ENCODE measurements around the gene B4GAT1. TPM values are rescaled to one million over a fixed set of nuclear protein-coding genes. Genes with fewer than 3 reads are reported as not detected.
"Not testable (repeated sequence)": the region's sequence is repeated elsewhere in the genome, so short reads cannot be mapped to it uniquely, and the experiment has no call there.

Gene B4GAT1
- total RNA-seq, 1 experiment from 2014 or later, result 41.1 TPM

DNA sequence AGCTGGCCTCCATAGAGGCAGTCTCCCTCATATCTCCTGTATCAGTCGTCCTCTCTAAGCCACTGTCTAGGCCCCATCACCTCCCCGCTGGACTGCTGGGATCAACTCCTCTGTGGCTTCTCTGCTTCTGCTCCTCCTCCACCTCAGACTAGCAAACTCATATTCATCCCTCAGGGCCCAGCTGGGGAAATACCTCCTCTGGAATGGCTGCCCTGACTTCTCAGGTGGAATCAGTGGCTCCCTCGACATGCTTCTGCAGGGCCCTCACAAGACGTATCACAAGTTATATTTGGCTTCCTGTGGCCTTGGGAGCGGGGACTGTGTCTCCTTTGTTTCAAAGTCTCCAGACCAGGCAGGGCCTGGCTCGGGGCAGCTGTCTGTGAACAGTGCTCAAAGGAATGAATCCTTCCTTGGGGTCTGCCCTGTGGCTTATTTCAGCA lies 14.1 kb upstream of the B4GAT1 start:
- Histone ChIP-seq H3K9ac (ENCODE audit: low read length) (no peak overlapping the region), H3F3A (ENCODE audit: low read length, unreplicated experiment) (peaks cover 6% of the 10 kb centered on the region), H3K4me2 (ENCODE audit: low read length) (no peak overlapping the region), H3K27me3 (ENCODE audit: low read length) (no peaks in the 10 kb centered on the region), H3K9me3 (ENCODE audit: low read length) (no peaks in the 10 kb centered on the region), H3K4me3 (ENCODE audit: low read length) (no peak overlapping the region), H3K36me3 (ENCODE audit: low read depth, low read length) (peaks cover 12% of the 10 kb centered on the region; the same call in 1 of the 2 replicates), H2AFZ (ENCODE audit: low read length) (no peak overlapping the region), H3K27ac (ENCODE audit: low read length) (no peak overlapping the region), H4K20me1 (ENCODE audit: low read length) (no peaks in the 10 kb centered on the region), H3K79me2 (ENCODE audit: low read length) (no peaks in the 10 kb centered on the region), H3K4me1 (ENCODE audit: insufficient read depth, low read length) (no peaks in the 10 kb centered on the region), H3K9me2 (replicated peaks; ENCODE audit: low read length) (no peaks in the 10 kb centered on the region)
- ChIA-PET CTCF (no interaction called here), POLR2A (ENCODE audit: unreplicated experiment) (no interaction called here)
- DNase-seq (no peak), ATAC-seq (no peak)
- BruUV-seq (replicated peaks), result no TSS peak
- TF ChIP-seq, protein P1, sequence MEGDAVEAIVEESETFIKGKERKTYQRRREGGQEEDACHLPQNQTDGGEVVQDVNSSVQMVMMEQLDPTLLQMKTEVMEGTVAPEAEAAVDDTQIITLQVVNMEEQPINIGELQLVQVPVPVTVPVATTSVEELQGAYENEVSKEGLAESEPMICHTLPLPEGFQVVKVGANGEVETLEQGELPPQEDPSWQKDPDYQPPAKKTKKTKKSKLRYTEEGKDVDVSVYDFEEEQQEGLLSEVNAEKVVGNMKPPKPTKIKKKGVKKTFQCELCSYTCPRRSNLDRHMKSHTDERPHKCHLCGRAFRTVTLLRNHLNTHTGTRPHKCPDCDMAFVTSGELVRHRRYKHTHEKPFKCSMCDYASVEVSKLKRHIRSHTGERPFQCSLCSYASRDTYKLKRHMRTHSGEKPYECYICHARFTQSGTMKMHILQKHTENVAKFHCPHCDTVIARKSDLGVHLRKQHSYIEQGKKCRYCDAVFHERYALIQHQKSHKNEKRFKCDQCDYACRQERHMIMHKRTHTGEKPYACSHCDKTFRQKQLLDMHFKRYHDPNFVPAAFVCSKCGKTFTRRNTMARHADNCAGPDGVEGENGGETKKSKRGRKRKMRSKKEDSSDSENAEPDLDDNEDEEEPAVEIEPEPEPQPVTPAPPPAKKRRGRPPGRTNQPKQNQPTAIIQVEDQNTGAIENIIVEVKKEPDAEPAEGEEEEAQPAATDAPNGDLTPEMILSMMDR (conservative IDR thresholded peaks at IDR 0.05; ENCODE audit: low read depth, low read length), result no peak
- TF ChIP-seq EZH2 (IDR thresholded peaks at IDR 0.05; ENCODE audit: low read length, unreplicated experiment), result no peak
- TF ChIP-seq EZH2phosphoT487 (IDR thresholded peaks at IDR 0.05; ENCODE audit: borderline replicate concordance, low read length), result no peak
- intact Hi-C loops (cut with micrococcal nuclease), result no loop called here

DNA sequence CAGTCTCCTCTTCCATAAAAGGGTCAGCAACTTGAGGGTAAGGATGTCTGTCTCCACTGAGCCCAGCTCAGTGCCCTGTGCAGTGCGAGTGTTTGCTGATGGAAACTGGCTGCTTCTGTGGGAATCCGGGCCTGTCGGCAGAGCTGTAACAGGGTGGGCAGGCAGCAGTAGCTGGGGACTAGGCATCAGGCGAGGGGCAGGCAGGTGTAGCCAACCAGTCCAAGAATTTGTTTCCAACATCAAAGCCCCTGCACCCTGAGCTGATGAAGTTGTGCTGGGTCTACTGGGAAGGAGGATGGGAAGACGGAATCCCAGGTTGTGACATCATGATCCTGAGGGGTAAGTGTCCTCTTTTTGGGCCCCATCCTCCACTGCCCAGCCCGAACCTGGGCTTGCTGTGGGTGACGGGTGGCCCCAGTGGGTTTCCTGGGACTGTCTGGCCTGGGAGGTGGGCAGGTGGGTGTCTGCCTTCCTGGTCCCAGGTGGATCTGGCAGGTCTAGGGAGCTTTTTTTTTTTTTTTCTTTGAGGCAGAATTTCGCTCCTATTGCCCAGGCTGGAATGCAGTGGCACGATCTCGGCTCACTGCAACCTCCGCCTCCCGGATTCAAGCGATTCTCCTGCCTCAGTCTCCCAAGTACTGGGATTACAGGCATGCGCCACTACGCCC lies 13.1 kb upstream of the B4GAT1 start:
- Histone ChIP-seq H3K36me3 (ENCODE audit: low read depth, low read length) (peaks cover 12% of the 10 kb centered on the region; the same call in 1 of the 2 replicates), H2AFZ (ENCODE audit: low read length) (no peak overlapping the region), H3K9ac (ENCODE audit: low read length) (no peak overlapping the region), H3K27me3 (ENCODE audit: low read length) (no peaks in the 10 kb centered on the region), H3K4me1 (ENCODE audit: insufficient read depth, low read length) (no peaks in the 10 kb centered on the region), H3K9me3 (ENCODE audit: low read length) (no peaks in the 10 kb centered on the region), H3K79me2 (ENCODE audit: low read length) (no peaks in the 10 kb centered on the region), H3F3A (ENCODE audit: low read length, unreplicated experiment) (peaks cover 6% of the 10 kb centered on the region), H3K27ac (ENCODE audit: low read length) (no peak overlapping the region), H3K9me2 (replicated peaks; ENCODE audit: low read length) (no peaks in the 10 kb centered on the region), H4K20me1 (ENCODE audit: low read length) (no peaks in the 10 kb centered on the region), H3K4me2 (ENCODE audit: low read length) (no peak overlapping the region), H3K4me3 (ENCODE audit: low read length) (no peak overlapping the region)
- POLR2A ChIA-PET (ENCODE audit: unreplicated experiment), result no interaction called here
- no TSS peak for BruUV-seq (replicated peaks)
- DNase-seq (no peak), ATAC-seq (no peak)
- CTCF ChIA-PET, result interaction anchor here (0.7 kb wide), 1 partner anchor 49 kb away, joined by 4 read pairs; no protein-coding TSS in a partner anchor
- intact Hi-C loops (cut with micrococcal nuclease), result no loop called here
- TF ChIP-seq, protein P1 (conservative IDR thresholded peaks at IDR 0.05; ENCODE audit: low read depth, low read length), result no peak
- no peak for TF ChIP-seq EZH2 (IDR thresholded peaks at IDR 0.05; ENCODE audit: low read length, unreplicated experiment)
- TF ChIP-seq EZH2phosphoT487 (IDR thresholded peaks at IDR 0.05; ENCODE audit: borderline replicate concordance, low read length), result no peak

DNA sequence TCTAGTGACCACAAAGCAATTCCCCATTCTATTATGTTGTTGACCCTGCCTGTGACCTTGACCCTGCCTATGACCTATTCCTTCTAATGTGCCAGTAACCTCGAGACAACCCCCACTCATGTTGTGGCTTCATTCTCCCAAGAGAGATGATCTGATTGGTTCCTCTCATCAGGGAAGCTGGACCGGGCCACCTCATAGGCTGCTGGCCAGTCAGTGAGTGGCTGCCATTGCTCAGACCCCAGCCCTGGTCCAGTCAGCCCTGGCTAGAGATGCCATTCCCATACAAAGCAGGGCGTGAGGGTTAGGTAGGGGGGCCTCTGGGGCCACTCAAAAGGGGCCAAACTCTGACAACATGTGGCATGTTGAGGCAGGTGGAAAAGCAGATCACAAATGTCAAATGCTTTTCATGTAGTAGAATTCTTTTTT lies 12.2 kb upstream of the B4GAT1 start:
- no peaks in the 10 kb centered on the region for H3K4me1 ChIP-seq (ENCODE audit: insufficient read depth, low read length)
- no peaks in the 10 kb centered on the region for H3K9me2 ChIP-seq (replicated peaks; ENCODE audit: low read length)
- ChIA-PET POLR2A (ENCODE audit: unreplicated experiment) (no interaction called here), CTCF (no interaction called here)
- no TSS peak for BruUV-seq (replicated peaks)
- H2AFZ ChIP-seq (ENCODE audit: low read length), result no peak overlapping the region
- H3K79me2 ChIP-seq (ENCODE audit: low read length), result no peaks in the 10 kb centered on the region
- H4K20me1 ChIP-seq (ENCODE audit: low read length), result no peaks in the 10 kb centered on the region
- TF ChIP-seq EZH2 (IDR thresholded peaks at IDR 0.05; ENCODE audit: low read length, unreplicated experiment) (no peak), EZH2phosphoT487 (IDR thresholded peaks at IDR 0.05; ENCODE audit: borderline replicate concordance, low read length) (no peak)
- TF ChIP-seq, protein P1 (conservative IDR thresholded peaks at IDR 0.05; ENCODE audit: low read depth, low read length), result no peak
- no peak overlapping the region for H3K9ac ChIP-seq (ENCODE audit: low read length)
- no peak overlapping the region for H3K4me3 ChIP-seq (ENCODE audit: low read length)
- H3K9me3 ChIP-seq (ENCODE audit: low read length), result no peaks in the 10 kb centered on the region
- intact Hi-C loops (cut with micrococcal nuclease), result no loop called here
- H3K27ac ChIP-seq (ENCODE audit: low read length), result no peak overlapping the region
- ATAC-seq, result no peak
- peaks cover 7% of the 10 kb centered on the region; the same call in 1 of the 2 replicates for H3K36me3 ChIP-seq (ENCODE audit: low read depth, low read length)
- H3K27me3 ChIP-seq (ENCODE audit: low read length), result no peaks in the 10 kb centered on the region
- no peak for DNase-seq
- peaks cover 6% of the 10 kb centered on the region for H3F3A ChIP-seq (ENCODE audit: low read length, unreplicated experiment)
- H3K4me2 ChIP-seq (ENCODE audit: low read length), result no peak overlapping the region

DNA sequence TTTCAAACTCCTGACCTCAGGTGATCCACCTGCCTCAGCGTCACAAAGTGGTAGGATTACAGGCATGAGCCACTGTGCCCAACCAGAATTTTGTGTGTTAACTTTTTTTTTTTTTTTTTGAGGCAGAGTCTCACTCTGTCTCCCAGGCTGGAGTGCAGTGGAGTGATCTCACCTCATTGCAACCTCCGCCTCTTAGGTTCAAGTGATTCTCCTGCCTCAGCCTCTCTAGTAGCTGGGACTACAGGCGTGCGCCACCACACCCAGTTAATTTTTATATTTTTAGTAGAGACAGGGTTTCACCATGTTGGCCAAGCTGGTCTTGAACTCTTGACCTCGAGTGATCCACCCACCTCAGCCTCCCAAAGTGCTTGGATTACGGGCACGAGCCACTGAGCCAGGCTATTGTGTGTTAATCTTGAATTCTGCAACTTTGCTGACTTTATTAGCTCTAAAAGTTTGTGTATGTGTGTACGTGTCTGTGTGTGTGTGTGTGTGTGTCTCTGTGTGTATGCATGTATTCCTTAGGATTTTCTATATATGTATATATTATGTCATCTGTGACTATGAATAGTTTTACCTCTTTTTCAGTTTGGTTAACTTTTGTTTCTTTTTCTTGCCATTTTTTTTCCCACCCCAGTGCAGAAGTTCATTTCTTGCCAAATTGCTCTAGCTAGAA lies 3.3 kb upstream of the B4GAT1 start:
- ChIA-PET POLR2A (ENCODE audit: unreplicated experiment) (interaction anchor here (0.5 kb wide), 1 partner anchor 349 kb away, joined by 3 read pairs; the partner anchor contains the start of genes BANF1 and EIF1AD), CTCF (interaction anchor here (1.0 kb wide), 1 partner anchor 13 kb away, joined by 3 read pairs; no protein-coding TSS in a partner anchor)
- intact Hi-C loops (cut with micrococcal nuclease); H3K9me2 ChIP-seq (replicated peaks; ENCODE audit: low read length); H3K9ac ChIP-seq (ENCODE audit: low read length); H3K27ac ChIP-seq (ENCODE audit: low read length); BruUV-seq (replicated peaks); H3K4me2 ChIP-seq (ENCODE audit: low read length); H3K36me3 ChIP-seq (ENCODE audit: low read depth, low read length); H3F3A ChIP-seq (ENCODE audit: low read length, unreplicated experiment); H3K4me3 ChIP-seq (ENCODE audit: low read length); H3K9me3 ChIP-seq (ENCODE audit: low read length); ATAC-seq; H4K20me1 ChIP-seq (ENCODE audit: low read length); H2AFZ ChIP-seq (ENCODE audit: low read length); DNase-seq; H3K27me3 ChIP-seq (ENCODE audit: low read length): not testable (repeated sequence)
- Histone ChIP-seq H3K4me1 (ENCODE audit: insufficient read depth, low read length) (peaks cover 17% of the 10 kb centered on the region), H3K79me2 (ENCODE audit: low read length) (peaks cover 15% of the 10 kb centered on the region)
